HEK293 (cell line): ENCODE results near the gene DHRS3.

Source experiments
- CTCF ChIA-PET: fragments of 350-600 bp; formaldehyde crosslinking; extraction: SDS; loops from one replicate; lab custom pipeline; 2021; ENCODE audit warnings: antibody characterized with exemption; lab: Yijun Ruan, JAX
- POLR2A ChIA-PET: fragments of 300-600 bp; formaldehyde crosslinking; extraction: SDS; loops from one replicate; lab custom pipeline; 2020; ENCODE audit warnings: antibody characterized with exemption, inconsistent platforms; lab: Yijun Ruan, JAX
- H3K27ac ChIP-seq: fragments of 200-500 bp; sonication (Bioruptor generic); 2 replicates; pipeline ENCODE4 v1.5.1; 2014; ENCODE audit warnings: low read depth, low read length, control low read depth, inconsistent platforms; ENCODE audit errors: extremely low read depth
- H3K36me3 ChIP-seq, 2 experiments: fragments of 200-500 bp in 1 of 2; sonication (Bioruptor generic) in 1 of 2; 1 replicate in 1 of 2; 2 replicates in 1 of 2; pipeline ENCODE4 v1.5.1; 2014 to 2017; ENCODE audit warnings: inconsistent platforms in 2 of 2, low read length in 2 of 2; ENCODE audit not compliant: control insufficient read depth in 2 of 2, insufficient read depth in 1 of 2
- H3K4me1 ChIP-seq: fragments of 200-500 bp; sonication (Bioruptor generic); 2 replicates; pipeline ENCODE4 v1.5.1; 2014; ENCODE audit warnings: mild to moderate bottlenecking, low read length, inconsistent platforms; ENCODE audit not compliant: control insufficient read depth, insufficient read depth
- H3K4me3 ChIP-seq: 2 replicates; pipeline ENCODE4 v1.5.1; 2011; ENCODE audit warnings: low read depth, mild to moderate bottlenecking, control low read depth, low read length, moderate library complexity
- H3K9me3 ChIP-seq: fragments of 200-500 bp; sonication (Bioruptor generic); 2 replicates; pipeline ENCODE4 v1.5.1; 2014; ENCODE audit warnings: low read depth, low read length, inconsistent platforms; ENCODE audit not compliant: control insufficient read depth, insufficient read depth
- ATF2 ChIP-seq: fragments of 450-650 bp; formaldehyde crosslinking; IDR thresholded peaks from 2 replicates; pipeline ENCODE4 v1.5.1; 2016; ENCODE audit warnings: missing biosample characterization, missing genetic modification characterization, low read depth
- HOXA7 ChIP-seq: sonication (generic); formaldehyde crosslinking; IDR thresholded peaks from 2 replicates; pipeline ENCODE4 v1.8.1; 2022; ENCODE audit warnings: missing genetic modification reagents, borderline replicate concordance
- HOXC10 ChIP-seq: sonication (generic); formaldehyde crosslinking; IDR thresholded peaks from 2 replicates; pipeline ENCODE4 v1.8.1; 2023; ENCODE audit warnings: mild to moderate bottlenecking, missing genetic modification reagents
- REPIN1 ChIP-seq: fragments of 450-650 bp; formaldehyde crosslinking; IDR thresholded peaks from 2 replicates; pipeline ENCODE4 v1.5.1; 2017; ENCODE audit warnings: missing biosample characterization, missing genetic modification characterization, low read depth
- SETDB1 ChIP-seq: IDR thresholded peaks from one replicate; pipeline ENCODE4 v1.6.1; 2017; ENCODE audit warnings: mild to moderate bottlenecking, low read length, moderate library complexity, mixed read lengths; ENCODE audit not compliant: insufficient read length
- SP2 ChIP-seq: fragments of 450-650 bp; formaldehyde crosslinking; IDR thresholded peaks from 2 replicates; pipeline ENCODE4 v1.5.1; 2016; ENCODE audit warnings: missing biosample characterization, missing genetic modification characterization
- ZBTB17 ChIP-seq: fragments of 450-650 bp; formaldehyde crosslinking; IDR thresholded peaks from 2 replicates; pipeline ENCODE4 v1.5.1; 2016; ENCODE audit warnings: missing biosample characterization, missing genetic modification characterization
- ZIC2 ChIP-seq: fragments of 450-650 bp; formaldehyde crosslinking; IDR thresholded peaks from 2 replicates; pipeline ENCODE4 v1.5.1; 2016; ENCODE audit warnings: missing biosample characterization, missing genetic modification characterization
- ZNF10 ChIP-seq: fragments of 450-650 bp; formaldehyde crosslinking; IDR thresholded peaks from 2 replicates; pipeline ENCODE4 v1.5.1; 2017; ENCODE audit warnings: missing biosample characterization, missing genetic modification characterization
- ZNF132 ChIP-seq: fragments of 450-650 bp; formaldehyde crosslinking; IDR thresholded peaks from 2 replicates; pipeline ENCODE4 v1.5.1; 2017; ENCODE audit warnings: missing biosample characterization, missing genetic modification characterization, borderline replicate concordance
- ZNF157 ChIP-seq: fragments of 450-650 bp; formaldehyde crosslinking; IDR thresholded peaks from 2 replicates; pipeline ENCODE4 v1.5.1; 2016; ENCODE audit warnings: missing biosample characterization, missing genetic modification characterization
- ZNF175 ChIP-seq: fragments of 450-650 bp; formaldehyde crosslinking; IDR thresholded peaks from 2 replicates; pipeline ENCODE4 v1.5.1; 2016; ENCODE audit warnings: missing biosample characterization, missing genetic modification characterization
- ZNF266 ChIP-seq: fragments of 450-650 bp; formaldehyde crosslinking; IDR thresholded peaks from 2 replicates; pipeline ENCODE4 v1.5.1; 2016; ENCODE audit warnings: missing biosample characterization, missing genetic modification characterization, low read depth
- ZNF341 ChIP-seq: fragments of 450-650 bp; formaldehyde crosslinking; IDR thresholded peaks from 2 replicates; pipeline ENCODE4; 2016; ENCODE audit warnings: low read depth, missing biosample characterization, missing genetic modification characterization
- ZNF350 ChIP-seq: fragments of 450-650 bp; formaldehyde crosslinking; IDR thresholded peaks from 2 replicates; pipeline ENCODE4 v1.5.0; 2017; ENCODE audit warnings: missing biosample characterization, mild to moderate bottlenecking, missing genetic modification characterization
- ZNF354C ChIP-seq: fragments of 450-650 bp; formaldehyde crosslinking; IDR thresholded peaks from 2 replicates; pipeline ENCODE4 v1.5.1; 2016; ENCODE audit warnings: missing biosample characterization, missing genetic modification characterization, low read depth, borderline replicate concordance
- ZNF366 ChIP-seq: fragments of 450-650 bp; formaldehyde crosslinking; conservative IDR thresholded peaks from 2 replicates; pipeline ENCODE4 v1.5.1; 2016; ENCODE audit warnings: missing biosample characterization, missing genetic modification characterization
- ZNF501 ChIP-seq: fragments of 450-650 bp; formaldehyde crosslinking; IDR thresholded peaks from 2 replicates; pipeline ENCODE4 v1.5.1; 2016; ENCODE audit warnings: missing biosample characterization, missing genetic modification characterization
- ZNF561 ChIP-seq: fragments of 450-650 bp; IDR thresholded peaks from 2 replicates; pipeline ENCODE4 v1.5.1; 2018; ENCODE audit warnings: missing biosample characterization, missing genetic modification characterization, borderline replicate concordance
- ZNF677 ChIP-seq: fragments of 450-650 bp; IDR thresholded peaks from 2 replicates; pipeline ENCODE4 v1.5.0; 2018; ENCODE audit warnings: missing biosample characterization, mild to moderate bottlenecking, missing genetic modification characterization, moderate library complexity
- TF ChIP-seq, protein P1 (sequence below): IDR thresholded peaks from 2 replicates; pipeline ENCODE4 v1.6.1; 2011; ENCODE audit warnings: mild to moderate bottlenecking, low read depth, low read length, borderline replicate concordance
- TF ChIP-seq, protein P2 (sequence below): fragments of 450-650 bp; IDR thresholded peaks from 2 replicates; pipeline ENCODE4 v1.5.1; 2018; ENCODE audit warnings: missing biosample characterization, mild to moderate bottlenecking, missing genetic modification characterization

The DHRS3 gene

GRCh38 chr1:12555411-12556367 is 62.3 kb downstream of the DHRS3 start:
- ChIA-PET POLR2A (interaction anchor here (1.0 to 1.5 kb wide), 6 partner anchors 18 to 77 kb away, joined by 3 to 7 read pairs (median 4); partner anchors contain the start of gene DHRS3), CTCF (interaction anchor here (0.6 kb wide), 1 partner anchor 41 kb away, joined by 4 read pairs; no protein-coding TSS in a partner anchor)
- TF ChIP-seq ATF2 (0 out of 2 replicates have a peak, but pooled peaks have one; percentile 4), REPIN1 (tag by site-specific recombination) (no peak)
- Histone ChIP-seq H3K36me3 (no peaks in the 10 kb centered on the region), H3K27ac (no peak overlapping the region), H3K9me3 (no peaks in the 10 kb centered on the region), H3K4me3 (no peak overlapping the region), H3K4me1 (peaks cover 4% of the 10 kb centered on the region; the same call in 1 of the 2 replicates)

GRCh38 chr1:12554521-12555305 is 63.3 kb downstream of the DHRS3 start:
- Histone ChIP-seq H3K36me3 (no peaks in the 10 kb centered on the region), H3K4me1 (peaks cover 6% of the 10 kb centered on the region; the same call in 1 of the 2 replicates), H3K4me3 (no peak overlapping the region), H3K27ac (no peak overlapping the region), H3K9me3 (no peaks in the 10 kb centered on the region)
- TF ChIP-seq ZIC2 (tag by site-specific recombination) (peak; percentile 15; the same call in 1 of the 2 replicates), ZNF157 (tag by site-specific recombination) (no peak), HOXA7 (CRISPR knock-in tag) (no peak), ZNF561 (tag by site-specific recombination) (no peak)
- ChIA-PET CTCF (interaction anchor here (0.6 kb wide), 1 partner anchor 28 kb away, joined by 3 read pairs; no protein-coding TSS in a partner anchor), POLR2A (no interaction called here)

GRCh38 chr1:12553963-12554362 is 64.0 kb downstream of the DHRS3 start:
- no peak for TF ChIP-seq ZNF266 (tag by site-specific recombination)
- no peak for TF ChIP-seq ZBTB17 (tag by site-specific recombination)
- no peak for TF ChIP-seq ZNF366 (tag by site-specific recombination)
- TF ChIP-seq, protein P1, sequence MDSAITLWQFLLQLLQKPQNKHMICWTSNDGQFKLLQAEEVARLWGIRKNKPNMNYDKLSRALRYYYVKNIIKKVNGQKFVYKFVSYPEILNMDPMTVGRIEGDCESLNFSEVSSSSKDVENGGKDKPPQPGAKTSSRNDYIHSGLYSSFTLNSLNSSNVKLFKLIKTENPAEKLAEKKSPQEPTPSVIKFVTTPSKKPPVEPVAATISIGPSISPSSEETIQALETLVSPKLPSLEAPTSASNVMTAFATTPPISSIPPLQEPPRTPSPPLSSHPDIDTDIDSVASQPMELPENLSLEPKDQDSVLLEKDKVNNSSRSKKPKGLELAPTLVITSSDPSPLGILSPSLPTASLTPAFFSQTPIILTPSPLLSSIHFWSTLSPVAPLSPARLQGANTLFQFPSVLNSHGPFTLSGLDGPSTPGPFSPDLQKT: no peak
- no peak for TF ChIP-seq ZNF354C (tag by site-specific recombination)
- TF ChIP-seq ZNF341: no peak
- TF ChIP-seq ZNF132 (tag by site-specific recombination): no peak
- peak; percentile 26 for TF ChIP-seq SETDB1
- TF ChIP-seq, protein P2, sequence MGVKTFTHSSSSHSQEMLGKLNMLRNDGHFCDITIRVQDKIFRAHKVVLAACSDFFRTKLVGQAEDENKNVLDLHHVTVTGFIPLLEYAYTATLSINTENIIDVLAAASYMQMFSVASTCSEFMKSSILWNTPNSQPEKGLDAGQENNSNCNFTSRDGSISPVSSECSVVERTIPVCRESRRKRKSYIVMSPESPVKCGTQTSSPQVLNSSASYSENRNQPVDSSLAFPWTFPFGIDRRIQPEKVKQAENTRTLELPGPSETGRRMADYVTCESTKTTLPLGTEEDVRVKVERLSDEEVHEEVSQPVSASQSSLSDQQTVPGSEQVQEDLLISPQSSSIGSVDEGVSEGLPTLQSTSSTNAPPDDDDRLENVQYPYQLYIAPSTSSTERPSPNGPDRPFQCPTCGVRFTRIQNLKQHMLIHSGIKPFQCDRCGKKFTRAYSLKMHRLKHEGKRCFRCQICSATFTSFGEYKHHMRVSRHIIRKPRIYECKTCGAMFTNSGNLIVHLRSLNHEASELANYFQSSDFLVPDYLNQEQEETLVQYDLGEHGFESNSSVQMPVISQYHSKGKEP: no peak
- no peak for TF ChIP-seq ZNF677
- TF ChIP-seq SP2 (tag by site-specific recombination): 0 out of 2 replicates have a peak, but pooled peaks have one; percentile 9
- TF ChIP-seq ZNF501 (tag by site-specific recombination): no peak
- TF ChIP-seq HOXC10: no peak
- no peak for TF ChIP-seq ZNF350 (tag by site-specific recombination)
- no peak for TF ChIP-seq ZNF175 (tag by site-specific recombination)
- TF ChIP-seq ZNF10 (tag by site-specific recombination): no peak
- Histone ChIP-seq H3K36me3 (no peaks in the 10 kb centered on the region), H3K27ac (no peak overlapping the region), H3K4me1 (peaks cover 11% of the 10 kb centered on the region), H3K9me3 (no peaks in the 10 kb centered on the region), H3K4me3 (no peak overlapping the region)
- CTCF ChIA-PET: no interaction called here
- POLR2A ChIA-PET: no interaction called here
